C4-2B (cell line): ENCODE measurements around the gene KLHL25.
"Not testable (repeated sequence)": the region's sequence is repeated elsewhere in the genome, so short reads cannot be mapped to it uniquely, and the experiment has no call there.

Source experiments
- CTCF ChIP-seq: fragments of 450-650 bp; conservative IDR thresholded peaks from 2 replicates; pipeline ENCODE4 v1.5.1; 2017; ENCODE audit warnings: mild to moderate bottlenecking
- ZFX ChIP-seq: fragments of 450-650 bp; IDR thresholded peaks from 2 replicates; pipeline ENCODE4 v1.6.1; 2017

GRCh38 chr15:85796371-85796770, 1.6 kb upstream of the KLHL25 start:
- not testable (repeated sequence) for TF ChIP-seq CTCF, ZFX
